CD4-positive, alpha-beta T cell treated with Interleukin-1 beta for 1 hour (primary cell): ENCODE measurements around the gene DLX1.
A peak's percentile ranks its signal among the peaks of the same experiment; 100 is the strongest.
"Not testable (repeated sequence)": the region's sequence is repeated elsewhere in the genome, so short reads cannot be mapped to it uniquely, and the experiment has no call there.

Source experiments
- DNase-seq, 2 donors: peaks; one replicate each; pipeline ENCODE4 v3.0.0-alpha.2; 2020 to 2022

DLX1 gene

DNA sequence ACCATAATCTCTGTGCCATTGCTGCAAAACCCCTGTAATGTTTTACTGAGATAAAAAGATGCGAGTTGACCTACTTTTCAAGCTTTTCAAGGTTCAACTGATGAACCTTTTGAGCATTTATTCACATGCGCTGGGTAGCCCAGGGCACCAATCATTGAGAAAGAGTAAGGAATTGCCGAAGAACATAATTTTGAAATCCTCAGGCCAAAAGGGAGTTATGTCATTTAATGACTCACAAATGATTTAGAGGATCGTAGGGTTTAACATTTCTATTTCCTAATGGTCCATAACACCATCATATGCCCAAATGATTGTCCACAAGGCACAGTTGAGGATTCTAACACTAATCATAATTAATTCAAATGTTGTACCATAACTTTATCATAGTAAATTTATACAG lies 20.2 kb upstream of the DLX1 start:
- DNase-seq, result no peak

DNA sequence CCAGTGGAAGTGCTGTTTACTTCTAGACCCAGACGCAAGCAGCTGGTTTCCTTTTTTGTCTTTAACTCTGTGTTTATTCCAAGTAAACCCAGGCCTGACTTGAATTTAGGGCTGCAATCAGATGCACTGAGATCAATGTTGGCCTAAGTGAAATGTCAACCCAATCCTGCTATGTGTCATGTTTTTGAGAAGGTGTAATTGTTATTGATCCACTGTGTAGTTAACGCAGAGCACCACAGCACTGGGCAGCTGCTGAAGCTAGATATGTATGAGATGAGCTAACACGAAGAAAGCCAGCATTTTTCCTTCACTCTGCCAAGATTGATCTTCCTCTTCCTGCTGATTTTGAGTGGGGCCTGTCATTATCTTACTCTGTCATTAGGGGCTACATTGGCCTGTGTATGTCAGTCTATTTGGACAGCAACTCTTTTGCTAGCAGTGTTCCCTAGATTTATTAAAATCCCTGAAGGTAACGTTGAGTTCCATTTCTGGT lies 18.9 kb upstream of the DLX1 start:
- no peak for DNase-seq

DNA sequence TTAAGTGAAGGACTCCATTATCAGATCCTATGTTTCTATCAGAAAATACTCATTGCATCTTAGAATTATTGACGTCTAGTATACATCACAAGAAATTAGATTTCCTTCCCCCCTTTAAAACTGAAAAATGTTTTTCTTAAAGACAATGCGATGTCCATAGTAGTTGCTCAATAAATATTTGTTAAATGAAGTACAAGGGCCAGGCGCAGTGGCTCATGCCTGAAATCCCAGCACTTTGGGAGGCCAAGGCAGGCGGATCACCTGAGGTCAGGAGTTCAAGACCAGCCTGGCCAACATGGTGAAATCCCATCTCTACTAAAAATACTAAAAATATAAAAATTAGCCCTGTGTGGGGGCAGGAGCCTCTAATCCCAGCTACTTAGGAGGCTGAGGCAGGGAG lies 17.4 kb upstream of the DLX1 start:
- DNase-seq, result not testable (repeated sequence)

DNA sequence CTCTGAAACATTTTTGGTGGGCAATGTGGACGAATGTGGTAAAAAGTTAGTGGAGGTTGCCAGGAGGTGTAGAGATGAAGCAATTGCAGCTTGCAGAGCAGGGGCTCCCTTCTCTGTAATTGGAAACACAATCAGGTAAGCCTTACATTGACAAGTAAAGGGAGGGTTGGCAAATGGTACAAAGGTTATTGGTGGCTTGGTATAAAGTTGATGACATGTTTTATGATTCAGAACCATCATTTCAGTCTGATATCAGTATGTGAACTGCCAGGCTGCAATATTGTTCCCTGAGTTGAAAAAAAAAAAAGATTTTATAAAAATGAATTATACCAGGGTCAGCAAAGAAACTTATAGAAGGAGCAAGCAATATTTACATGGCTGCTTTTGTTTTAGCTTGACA lies 14.4 kb upstream of the DLX1 start:
- DNase-seq, result no peak

DNA sequence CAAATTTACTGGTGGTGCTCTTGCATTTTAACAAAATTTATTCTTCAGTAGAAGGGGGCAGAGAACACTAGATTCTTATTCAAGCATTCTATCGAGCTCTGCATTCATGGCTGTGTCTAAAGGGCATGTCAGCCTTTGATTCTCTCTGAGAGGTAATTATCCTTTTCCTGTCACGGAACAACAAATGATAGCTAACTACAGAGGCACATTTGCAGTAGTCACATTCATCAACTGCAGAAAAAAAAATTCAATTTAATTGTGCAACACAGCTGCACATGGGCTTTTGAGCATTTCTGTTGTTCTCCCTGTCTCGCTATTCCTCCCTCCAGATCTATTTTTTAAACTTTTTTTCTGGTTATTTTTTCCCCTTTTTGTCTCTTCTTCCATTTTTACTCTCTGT lies 13.0 kb upstream of the DLX1 start:
- DNase-seq, result no peak

DNA sequence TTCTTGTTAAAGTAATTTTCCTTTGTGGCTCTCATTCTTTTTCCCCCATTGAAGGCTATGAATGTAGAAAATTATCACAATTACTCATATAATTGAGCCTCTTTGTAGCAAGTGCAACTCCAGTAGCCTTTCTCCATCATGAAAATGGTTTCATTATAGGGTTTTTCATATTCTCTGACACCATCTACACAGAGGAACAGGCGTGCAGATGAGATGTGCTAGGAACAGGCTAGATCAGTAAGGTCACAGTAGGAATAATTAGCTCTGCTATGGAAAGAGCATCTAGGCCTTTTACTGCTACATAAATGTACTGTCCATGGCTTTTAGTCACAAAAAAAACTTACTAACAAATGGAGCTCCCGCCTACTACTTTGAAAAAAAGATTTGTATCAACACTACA lies 12.6 kb upstream of the DLX1 start:
- no peak for DNase-seq

DNA sequence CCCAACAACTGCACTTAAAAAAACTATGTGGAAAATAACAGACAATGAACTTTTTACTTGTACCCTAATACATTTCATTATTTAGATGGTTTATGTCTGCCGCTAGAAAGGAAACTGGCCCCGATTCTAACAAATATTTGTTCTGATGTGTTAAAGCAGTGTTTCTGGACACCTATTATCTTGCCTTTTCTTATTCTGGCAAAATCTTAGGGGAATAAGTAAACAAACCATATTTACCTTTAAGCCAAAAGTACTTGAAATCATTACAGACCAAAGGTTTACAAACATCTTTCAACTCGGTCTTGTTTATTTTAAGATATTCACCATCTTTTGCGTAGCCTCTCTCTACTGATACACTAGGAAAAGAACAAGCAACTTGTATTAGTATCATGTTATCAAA lies 11.8 kb upstream of the DLX1 start:
- no peak for DNase-seq

DNA sequence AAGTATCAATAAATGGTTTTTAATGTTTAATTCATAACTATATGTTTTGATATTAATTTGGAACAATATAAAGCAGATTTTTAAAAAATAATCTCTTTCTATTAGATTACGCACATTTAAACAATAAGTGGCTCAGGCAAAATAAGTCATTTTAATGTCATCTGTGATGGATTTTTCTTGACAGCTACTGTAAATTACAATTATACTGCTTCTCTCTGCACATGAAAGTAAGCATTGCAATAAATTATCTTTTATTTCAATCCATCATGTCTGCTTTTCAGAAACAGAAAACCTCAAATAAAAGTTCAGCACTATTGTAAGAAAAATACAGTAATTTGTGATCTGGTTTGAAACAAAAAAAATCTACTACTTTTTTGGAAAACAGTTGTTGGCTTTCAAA lies 11.1 kb upstream of the DLX1 start:
- DNase-seq, result no peak

DNA sequence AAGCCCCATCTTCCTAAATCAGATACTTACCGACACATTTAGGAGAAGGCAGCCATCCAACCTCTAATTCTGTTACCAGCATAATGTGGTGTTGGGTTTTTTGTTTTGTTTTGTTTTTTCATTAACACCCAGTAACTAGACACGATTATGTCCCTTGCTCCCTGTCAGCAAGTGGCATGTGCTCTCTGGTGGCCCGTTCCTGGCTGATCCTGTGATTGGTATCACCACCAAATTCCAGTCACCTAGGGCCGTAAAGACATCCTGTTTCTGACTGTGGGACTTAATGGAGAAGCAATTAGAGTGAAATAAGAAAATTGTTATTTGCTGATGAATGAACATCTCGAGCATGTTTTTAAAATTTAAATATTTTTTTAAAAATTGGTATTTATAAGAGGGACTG lies 5.9 kb upstream of the DLX1 start:
- no peak for DNase-seq

DNA sequence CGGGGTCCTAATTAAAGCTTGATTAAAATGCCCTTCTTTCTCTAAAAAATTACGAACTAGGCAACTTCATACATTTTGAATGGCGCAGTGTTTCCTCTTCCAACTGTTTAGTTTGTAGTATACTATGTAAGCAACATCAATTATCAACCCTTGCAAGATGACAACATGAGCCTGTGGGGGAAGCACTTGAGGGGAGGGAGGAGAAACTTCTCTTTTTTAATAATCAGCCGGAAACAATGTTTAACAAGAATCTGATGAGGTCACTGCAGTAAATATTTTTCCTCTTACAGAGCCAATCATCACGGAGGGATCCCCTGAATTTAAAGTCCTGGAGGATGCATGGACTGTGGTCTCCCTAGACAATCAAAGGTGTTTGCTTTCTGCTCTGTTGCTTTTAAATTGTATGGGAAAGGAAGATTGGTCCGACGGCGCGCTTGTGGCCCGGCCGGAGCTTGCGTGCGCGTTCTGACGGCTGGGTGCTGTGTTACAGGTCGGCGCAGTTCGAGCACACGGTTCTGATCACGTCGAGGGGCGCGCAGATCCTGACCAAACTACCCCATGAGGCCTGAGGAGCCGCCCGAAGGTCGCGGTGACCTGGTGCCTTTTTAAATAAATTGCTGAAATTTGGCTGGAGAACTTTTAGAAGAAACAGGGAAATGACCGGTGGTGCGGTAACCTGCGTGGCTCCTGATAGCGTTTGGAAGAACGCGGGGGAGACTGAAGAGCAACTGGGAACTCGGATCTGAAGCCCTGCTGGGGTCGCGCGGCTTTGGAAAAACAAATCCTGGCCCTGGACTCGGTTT lies 5.3 kb upstream of the DLX1 start:
- DNase-seq, result no peak

DNA sequence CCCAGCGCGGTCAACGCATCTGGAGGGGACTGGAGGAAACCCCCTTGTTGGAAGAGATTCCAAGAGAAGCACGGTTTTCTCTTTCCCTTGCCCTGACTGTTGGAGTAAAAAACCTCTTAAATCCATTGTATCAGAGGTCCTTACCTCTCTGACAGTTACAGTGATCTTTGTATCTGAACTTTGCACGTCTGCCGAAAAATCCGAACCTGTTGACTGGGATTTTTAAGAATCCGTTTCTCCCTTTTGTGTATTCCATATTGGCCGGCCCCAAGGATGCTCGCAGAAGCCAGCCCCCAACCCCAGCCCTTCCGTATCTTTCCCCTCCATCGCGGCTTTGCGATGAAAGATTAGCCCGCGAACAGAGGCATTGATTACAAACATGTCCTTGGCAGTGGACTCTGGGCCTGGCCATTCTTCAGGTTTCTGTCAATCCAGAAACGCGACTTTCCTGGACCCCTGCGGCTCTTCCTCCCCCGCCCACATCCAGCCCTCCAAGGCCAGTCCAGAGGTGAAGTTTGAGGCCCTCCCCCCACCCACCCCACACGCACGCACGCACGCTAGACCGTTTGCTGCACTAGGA lies 4.6 kb upstream of the DLX1 start:
- DNase-seq, result no peak

DNA sequence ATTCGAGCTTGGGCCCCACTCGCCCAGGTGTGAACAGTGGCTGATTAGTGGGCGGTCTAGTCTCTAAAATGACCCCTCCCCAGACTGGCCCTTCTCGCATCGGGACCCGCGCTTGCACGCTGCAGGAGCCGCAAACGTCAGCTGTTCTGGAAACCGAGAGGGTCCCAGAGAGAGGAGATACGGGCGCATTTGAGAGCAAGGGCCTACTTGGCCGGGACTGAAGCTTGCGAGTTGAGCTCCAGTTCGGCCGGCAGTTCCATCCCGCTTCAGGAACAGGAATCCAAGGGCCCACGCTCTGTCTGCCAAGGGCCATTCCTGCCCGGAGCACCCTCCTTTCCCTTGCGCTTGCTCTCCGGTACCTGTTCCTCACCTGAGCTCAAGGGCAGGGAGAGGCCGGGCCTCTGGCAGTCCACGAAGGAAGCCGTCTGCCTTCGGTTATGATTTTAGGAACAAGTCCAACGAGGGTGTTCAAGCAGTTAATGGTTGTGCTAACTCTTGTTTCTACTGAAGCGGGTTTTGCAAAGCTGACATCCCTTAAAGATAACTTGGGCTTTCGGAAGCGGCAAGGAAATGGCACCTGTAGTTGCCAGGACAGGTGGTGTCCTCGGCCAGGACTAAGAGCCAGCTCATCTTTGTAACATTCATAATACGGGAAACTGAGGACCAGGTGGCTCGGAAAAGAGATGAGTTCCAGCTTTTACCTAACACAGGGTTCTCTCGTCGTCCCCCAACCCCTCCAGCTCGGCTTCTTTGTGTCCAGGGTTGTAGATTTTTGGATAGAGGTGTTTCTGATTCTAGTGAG lies 3.9 kb upstream of the DLX1 start:
- DNase-seq, result no peak

DNA sequence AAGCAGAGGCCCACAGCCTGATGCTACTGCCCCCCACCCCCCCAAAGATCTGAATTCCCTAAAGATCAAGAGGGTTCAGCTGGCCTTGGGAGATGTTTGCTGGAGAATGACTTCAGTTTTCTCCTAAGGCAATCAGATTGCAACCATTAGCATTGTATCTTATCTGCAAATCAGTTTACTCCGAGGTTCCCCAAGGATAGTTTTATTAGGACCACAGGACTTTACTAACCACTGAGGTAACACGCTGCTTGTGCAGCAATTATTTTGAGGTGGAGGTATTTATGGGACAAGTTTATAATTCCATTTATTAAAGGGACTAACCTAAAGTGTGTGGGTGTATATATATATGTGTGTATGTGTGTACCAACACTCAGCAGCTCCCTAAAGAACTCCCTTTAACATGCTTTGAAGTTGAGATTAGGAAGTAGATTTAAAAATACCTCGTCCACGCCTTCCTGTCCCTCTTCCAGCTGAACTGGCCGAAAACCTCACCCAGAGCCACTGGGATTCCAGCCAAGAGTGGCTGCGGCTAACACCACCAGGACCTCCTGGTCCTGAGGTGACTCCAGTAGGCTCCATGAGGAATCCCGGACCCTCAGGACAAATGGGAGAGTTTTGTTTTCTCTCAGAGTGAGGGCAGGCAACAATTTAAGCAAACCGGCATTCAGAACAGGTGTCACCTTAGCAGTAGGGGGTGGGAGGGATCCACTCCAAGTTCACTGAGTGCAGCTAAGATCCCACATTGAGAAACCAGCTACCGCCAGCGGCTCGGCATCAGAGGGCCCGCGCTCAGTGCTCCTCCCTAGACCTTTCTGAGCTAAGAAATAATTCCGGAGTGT lies 3.0 kb upstream of the DLX1 start:
- no peak for DNase-seq

DNA sequence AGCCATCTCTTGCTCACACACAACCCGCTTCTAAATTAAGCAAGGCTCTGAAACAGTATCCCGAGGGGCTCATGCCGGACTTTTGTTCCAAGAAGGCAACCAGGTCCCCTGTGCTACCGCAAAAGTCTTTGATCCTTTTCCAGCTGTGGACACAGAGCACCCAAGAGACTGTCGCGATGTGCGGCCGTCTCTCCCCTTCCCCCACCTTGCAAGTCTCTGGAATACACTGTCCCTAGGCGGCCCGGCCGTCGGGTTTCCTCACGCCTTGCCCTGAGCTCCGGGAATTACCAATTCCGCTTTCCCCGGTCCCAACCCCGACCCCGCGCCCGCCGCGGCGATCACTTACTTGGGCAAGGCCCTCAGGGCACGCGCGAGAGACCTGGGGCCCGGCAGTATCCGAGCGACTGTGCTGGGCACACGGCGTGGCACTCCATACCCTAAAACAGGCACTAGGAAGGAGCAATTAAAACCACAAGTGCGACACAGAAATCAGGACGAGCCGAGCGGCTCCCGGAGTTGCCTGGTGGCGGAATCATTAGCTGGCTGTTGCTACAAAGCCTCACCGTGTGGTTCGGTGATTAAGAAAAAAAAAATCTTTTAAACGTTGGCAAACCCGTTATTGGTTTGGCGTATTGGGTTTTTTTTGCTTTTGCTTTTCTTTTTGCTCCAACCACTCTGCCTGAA lies 2.2 kb upstream of the DLX1 start:
- no peak for DNase-seq

DNA sequence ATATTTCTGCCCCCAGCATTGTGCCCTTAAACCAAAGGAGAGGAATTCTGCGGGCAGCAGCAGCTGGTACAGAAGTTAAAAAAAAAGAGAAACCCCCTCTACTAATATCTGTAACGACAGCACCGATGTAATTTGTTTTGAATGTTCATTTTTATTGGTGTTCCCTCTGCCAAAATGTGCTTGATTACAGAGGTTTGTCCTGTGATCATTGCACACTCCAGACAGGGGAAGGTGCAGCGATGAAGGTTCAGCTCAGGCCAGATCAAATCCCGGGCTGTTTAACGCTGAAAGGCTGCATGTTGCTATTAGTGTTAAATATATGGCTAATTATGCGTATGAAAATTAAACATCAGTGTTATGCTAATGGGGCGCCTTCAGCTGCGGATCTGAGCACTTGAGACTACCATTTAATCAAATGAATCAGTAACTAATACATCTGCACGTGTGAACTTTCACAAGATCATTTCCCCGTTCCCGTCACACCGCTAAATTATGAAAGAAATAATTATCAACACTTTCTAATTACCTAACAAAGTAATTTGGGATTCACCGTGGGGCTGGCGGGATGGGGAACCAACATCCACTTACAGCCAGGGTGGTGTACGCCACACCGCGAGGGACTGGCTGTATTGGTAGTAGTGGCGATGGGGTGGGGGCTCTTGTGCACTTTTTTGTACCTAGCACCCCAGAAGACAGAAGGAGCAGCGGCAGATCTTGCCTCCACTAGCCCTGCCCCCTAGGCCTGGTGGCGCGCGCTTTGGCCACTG lies 1.5 kb upstream of the DLX1 start:
- DNase-seq, result no peak

DNA sequence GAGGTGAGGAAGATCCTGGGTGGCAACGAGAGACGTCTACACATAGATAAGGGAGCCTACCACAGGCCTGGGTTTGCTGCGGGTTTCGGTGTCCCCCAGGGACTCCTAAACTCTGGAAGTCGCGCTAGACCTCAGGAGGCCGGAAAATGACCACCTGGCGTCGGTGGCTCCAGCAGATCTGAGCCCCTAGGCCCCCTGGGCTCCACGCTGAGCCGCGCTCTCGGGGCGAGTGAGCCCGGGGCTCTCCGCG lies 987 bp upstream of the DLX1 start:
- no peak for DNase-seq

DNA sequence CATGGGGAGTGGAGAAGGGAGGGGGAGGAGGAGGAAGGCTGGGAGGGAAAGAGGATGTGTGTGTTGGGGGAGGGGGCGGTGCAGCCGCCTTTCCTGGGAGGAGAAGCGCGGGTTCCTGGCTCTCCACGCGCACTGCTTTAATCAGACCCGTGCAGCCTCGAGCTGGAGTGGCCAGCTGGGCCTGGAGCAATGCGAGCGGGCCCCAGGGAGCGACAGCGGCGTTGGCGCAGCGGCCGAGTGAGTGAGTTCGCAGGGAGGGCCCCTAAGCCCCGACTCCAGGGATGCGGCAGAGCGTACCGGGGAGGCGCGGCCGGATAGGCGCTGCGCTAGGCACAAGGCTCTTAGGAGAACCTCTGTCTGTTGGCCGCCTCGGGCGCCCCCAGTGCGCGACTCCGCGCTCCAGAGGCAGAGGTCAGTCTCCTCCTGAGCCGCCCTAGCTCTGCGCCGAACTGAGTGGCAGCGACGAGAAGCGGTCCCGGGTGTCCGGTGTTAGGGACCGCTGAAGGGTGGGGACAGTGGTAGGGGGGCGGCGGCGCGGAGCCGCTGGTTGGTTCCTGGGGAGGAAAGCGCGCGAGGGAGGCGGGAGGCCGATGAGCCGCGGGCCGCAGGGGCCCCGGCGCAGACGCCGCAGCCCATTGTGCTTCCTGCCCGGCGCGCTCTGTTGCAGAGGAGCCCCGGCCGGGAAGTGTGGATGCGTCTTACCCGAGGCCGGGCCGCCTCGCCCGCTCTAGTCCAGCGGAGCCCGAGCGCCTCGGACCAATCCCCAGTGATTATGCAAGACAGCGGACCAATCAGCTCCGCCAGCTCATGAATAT lies 455 bp upstream of the DLX1 start:
- DNase-seq, result peak; percentile 55 to 74

DNA sequence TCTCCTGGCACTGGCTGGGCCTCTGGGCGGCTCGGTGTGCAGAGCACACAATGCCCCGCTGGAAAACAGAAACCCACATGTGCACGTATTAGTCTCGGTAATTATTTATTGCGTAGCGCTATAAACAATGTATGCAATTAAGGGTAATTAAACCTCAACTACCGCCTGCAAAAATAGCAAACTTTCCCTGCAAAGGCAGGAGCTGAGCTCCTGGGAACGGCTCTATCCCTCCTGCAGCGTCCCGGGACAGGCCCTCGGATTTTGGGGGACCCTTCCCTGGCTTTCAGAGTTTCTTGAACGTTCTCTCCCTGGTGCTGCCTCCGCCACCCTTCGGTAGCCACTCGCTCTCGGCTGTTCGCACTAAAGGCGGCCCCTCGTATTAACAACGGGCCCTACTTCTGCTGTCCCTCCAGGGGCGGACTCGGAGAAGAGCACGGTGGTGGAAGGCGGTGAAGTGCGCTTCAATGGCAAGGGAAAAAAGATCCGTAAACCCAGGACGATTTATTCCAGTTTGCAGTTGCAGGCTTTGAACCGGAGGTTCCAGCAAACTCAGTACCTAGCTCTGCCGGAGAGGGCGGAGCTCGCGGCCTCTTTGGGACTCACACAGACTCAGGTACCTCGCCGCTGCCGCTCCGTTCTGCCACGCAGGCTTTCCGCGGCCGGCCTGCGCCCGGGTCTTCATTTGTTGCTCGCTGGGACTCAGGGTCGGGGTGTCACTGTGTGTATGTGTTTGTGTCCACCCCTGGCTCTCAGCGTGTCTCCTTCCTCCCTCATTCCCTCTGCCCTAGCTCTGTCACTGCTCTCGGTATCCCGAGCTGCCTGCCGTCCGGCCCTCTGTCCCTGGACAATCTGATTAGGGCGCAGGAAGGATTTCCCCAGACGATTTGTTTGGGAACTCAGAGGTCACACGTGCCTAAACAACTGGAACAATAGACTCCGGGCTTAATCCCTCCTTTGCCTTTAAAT lies 1.2 kb downstream of the DLX1 start:
- DNase-seq, result peak; percentile 58 to 62

DNA sequence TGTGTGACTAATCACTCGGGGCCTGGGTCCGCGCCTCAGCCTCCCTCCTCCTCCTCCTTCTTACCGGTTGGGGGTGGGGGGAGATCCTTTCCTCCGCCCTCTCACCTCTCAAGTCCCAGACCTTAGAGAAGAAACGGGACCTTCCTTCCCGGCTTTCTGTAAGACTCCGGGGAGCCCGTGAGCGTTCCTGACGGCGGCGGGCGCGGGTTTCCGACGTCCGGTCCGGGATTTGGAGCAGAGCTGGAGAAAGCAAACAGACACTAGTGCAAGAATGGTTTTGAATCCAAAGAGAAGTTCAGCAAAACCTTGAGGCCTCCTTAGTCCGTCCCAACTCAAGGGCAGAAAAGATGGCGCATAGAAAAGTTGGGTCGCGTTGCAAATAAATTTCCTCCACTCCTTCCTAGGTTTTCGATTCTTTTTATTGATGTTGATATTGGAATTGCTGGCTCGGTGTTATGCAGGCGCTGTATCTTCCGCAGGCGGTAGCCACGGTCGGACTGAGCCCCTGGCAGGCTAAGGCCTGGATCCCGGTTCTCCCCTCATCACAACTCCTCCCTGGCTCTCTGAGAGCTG lies 2.0 kb downstream of the DLX1 start:
- DNase-seq, result no peak
